Hematopoietic multipotent progenitor cell treated with erythropoietin and hydrocortisone succinate and interleukin-3 and kit ligand, for 15 days (in vitro differentiated cells): ENCODE data around the gene LIPH.
"Not testable (repeated sequence)": the region's sequence is repeated elsewhere in the genome, so short reads cannot be mapped to it uniquely, and the experiment has no call there.

Experiments used
- DNase-seq: peaks from one replicate; pipeline ENCODE4 v3.0.0-alpha.2; 2015; ENCODE audit warnings: low spot score

The LIPH gene

DNA sequence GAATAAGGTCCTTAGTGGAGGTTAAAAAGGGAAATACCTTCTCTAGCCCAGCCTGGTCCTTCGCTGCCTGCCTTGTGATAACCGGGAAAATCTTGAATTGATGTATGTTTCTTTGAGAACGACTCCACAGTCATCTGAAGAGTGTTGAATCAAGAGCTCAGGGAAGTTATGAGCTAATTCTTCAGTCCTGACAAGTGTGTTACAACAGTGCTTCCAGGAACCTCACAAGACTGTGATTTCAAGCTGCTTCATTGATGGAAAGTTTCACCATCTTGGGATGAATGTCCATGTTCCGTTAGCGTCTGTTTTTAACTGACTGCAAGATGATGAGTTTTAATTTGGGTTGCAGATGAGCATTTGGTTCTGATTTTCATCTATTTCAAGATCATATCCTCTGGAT lies 66.0 kb downstream of the LIPH start:
- DNase-seq, result no peak

DNA sequence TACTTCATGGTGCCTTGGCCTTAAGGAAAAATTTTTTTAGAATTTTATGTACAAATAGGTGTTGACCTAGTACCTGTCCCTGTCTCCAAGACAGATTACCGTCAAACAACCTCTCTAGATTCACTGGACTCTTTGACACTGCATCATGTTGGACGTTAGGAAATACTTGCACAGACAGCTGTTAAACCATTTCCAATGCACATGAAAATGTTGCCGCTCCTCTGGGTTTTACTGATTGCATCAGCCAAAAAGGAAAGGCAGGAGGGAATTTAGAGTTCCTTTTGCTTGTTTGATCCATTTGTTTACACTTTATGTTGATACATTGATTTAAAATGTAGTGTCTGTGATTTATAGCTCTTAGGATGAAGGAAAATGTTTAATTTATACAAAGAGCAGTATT lies 68.1 kb downstream of the LIPH start:
- no peak for DNase-seq

DNA sequence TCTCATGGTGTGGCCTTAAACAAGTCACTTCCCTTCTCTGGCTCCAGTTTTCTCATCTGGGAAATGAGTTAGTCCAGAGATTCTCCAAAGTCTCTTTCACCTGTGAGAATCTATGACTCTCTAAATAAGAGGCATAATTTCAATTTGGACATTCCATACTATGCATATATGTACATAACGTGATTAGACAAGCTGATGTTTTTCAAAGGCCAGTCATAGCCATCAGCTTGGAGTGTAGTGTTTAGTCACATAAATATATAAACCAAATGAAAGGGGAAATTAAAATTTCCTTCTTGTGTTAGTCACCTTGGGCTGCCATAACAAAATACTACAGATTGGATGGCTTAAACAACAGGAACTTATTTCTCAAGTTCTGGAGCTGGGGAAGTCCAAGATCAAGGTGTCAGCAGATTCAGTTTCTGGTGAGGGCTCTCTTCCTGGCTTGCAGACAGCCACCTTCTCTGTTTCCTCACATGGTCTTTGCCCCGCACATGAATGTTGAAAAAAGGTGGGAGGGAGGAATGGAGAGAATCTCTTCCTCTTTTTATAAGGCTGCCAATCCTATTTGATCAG lies 72.9 kb downstream of the LIPH start:
- no peak for DNase-seq

DNA sequence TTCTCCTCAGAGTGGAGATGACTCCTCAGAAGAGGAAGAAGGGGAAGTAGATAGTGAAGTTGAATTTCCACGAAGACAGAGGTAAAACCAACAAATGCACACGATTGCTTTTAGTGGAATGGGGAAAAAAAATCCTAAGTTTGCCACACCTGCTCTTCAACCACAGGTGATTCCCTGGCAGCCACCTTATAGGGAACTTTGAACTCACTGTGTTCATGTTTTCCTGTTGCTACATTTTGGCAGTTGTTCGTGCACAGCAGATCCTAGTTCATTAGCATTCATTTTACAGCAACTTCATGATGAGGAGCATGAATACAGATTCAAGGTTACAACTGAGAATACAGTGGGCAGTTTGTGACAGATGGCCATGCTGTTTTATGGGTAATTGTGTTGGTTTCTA lies 75.1 kb downstream of the LIPH start:
- DNase-seq, result no peak

DNA sequence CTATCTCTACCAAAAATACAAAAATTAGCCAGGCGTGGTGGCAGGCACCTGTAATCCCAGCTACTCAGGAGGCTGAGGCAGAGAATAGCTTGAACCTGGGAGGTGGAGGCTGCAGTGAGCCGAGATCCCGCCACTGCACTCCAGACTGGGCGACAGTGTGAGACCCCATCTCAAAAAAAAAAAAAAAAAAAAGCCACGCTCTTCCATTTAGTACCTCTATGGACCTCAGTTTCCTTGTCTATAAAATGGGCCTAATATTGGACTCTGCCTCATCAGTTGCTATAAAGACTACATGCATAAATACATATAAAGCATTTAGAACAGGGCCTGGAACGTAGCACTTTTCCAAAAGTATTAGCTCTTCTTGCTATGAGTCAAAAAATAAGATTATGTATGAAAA lies 77.5 kb downstream of the LIPH start:
- not testable (repeated sequence) for DNase-seq

- no peak for DNase-seq
Measured at GRCh38 chr3:185473290-185473815, 79.0 kb downstream of the LIPH start.

- no peak for DNase-seq
Measured at GRCh38 chr3:185470323-185470722, 82.1 kb downstream of the LIPH start.

- no peak for DNase-seq
Measured at GRCh38 chr3:185469542-185469941, 82.8 kb downstream of the LIPH start.

- DNase-seq, result not testable (repeated sequence)
Measured at GRCh38 chr3:185466123-185466522, 86.3 kb downstream of the LIPH start.

- no peak for DNase-seq
Measured at GRCh38 chr3:185465471-185465870, 86.9 kb downstream of the LIPH start.

DNA sequence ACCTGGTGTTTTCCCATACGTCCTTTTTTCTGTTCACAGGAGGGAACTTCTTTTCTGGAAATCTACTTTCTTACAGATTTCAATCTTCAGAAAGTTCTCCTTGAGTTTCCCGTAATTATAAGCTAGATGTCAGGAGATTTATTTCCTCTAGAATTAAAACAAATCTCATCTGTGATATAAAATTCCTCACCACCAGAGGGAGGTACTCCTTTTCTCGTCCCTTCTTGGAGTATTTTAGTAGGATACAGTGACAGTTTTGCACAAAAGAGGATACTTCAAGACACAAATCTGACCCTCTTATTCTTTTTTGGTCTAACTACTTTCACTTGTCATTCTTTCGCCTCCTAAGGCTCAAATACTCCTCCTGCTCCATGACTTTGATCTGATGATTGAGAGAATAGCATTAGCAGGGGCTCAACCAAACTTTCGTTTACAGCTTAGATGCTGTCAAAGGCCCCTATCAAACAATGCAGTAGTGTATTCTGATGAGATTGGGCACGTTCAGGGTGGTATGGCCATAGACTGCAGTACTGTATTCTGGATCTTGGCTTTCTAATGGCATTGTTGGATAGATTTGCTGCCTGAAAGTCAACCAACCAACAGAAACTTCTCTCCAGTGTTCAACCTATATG lies 91.6 kb downstream of the LIPH start:
- no peak for DNase-seq

DNA sequence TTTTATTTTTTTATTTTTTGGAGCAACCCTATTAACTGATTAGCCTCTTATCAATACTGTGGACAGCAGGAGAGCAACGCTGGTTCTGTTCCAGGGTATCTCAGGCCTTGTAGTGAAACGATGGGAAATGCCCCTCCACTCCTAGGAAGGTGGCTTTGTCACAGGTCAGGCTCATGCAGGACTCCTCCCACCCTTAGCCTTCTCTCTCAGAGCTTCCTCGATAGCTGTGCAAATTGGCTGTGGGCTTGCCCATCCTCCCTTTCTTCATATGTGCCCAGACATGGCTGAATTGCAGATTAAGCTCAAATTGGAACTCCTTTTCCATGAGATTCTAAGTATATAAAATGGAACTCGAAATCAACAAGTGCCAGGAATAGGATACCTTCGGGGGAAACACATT lies 92.1 kb downstream of the LIPH start:
- no peak for DNase-seq

DNA sequence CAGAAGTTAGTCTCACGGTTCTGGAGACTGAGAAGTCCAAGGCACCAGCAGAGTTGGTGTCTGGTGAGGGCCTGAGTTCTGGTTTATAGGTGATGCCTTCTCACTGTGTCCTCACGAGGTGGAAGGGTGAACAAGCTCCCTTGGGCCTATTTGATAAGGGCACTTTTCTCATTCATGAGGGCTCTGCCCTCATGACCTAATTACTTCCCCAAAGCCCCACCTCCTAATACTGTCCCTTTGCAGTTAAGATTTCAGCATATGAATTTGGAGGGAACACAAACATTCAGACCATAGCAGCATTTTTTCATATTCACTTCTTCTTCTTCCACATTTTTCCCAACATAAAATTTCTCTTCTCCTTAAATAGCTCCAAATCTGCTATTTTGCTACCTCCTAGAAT lies 95.0 kb downstream of the LIPH start:
- no peak for DNase-seq
